Limb (tissue), 2 donors: ENCODE data around the gene TXLNA.

ENCODE experiments used
- DNase-seq, 2 donors: peaks; one replicate each; pipeline ENCODE4 v3.0.0-alpha.2; 2016; ENCODE audit errors: extremely low spot score in 2 of 2

TXLNA gene

GRCh38 chr1:32247452-32247851 lies 68.0 kb downstream of the TXLNA start:
- DNase-seq: peak in 1 of 2 donors; percentile 37
